Endothelial cell of umbilical vein (primary cell): ENCODE results near the gene PRKCQ. TPM values are rescaled to one million over a fixed set of nuclear protein-coding genes. Genes with fewer than 3 reads are reported as not detected.

Source experiments
- BruUV-seq: library from RNA; stranded (reverse); fragments of 400-500 nt; replicated peaks from 2 replicates; lab custom pipeline; 2021; lab: Mats Ljungman, UMichigan
- CTCF ChIA-PET: fragments of 300-600, 350-600 bp; sonication (Branson Sonifier 250); formaldehyde crosslinking; loops from one replicate; lab custom pipeline; 2021; ENCODE audit warnings: antibody characterized with exemption, inconsistent platforms; lab: Charles Lee
- POLR2A ChIA-PET: fragments of 300-600, 350-600 bp; sonication (Branson Sonifier 250); formaldehyde crosslinking; loops from one replicate; lab custom pipeline; 2021; ENCODE audit warnings: antibody characterized with exemption, inconsistent platforms; lab: Charles Lee
- DNase-seq: peaks from one replicate; pipeline ENCODE4 v3.0.0-alpha.2; 2011; ENCODE audit warnings: low read depth, low spot score
- FAIRE-seq: peaks from 2 replicates; lab custom pipeline; 2011; peaks lifted over from hg19 to GRCh38; lab: Jason Lieb, UNC
- H2AFZ ChIP-seq: 2 replicates; pipeline ENCODE4 v1.6.0; 2012; ENCODE audit warnings: low read depth, low read length, control low read depth, inconsistent platforms
- H3K27ac ChIP-seq: 2 replicates; pipeline ENCODE4 v1.5.1; 2011; ENCODE audit warnings: low read depth, mild to moderate bottlenecking, control low read depth, low read length, moderate library complexity; ENCODE audit not compliant: insufficient read depth
- H3K27me3 ChIP-seq, 2 experiments: 2 replicates each; pipeline versions ENCODE4 v1.6.0 to v1.6.1; 2011; ENCODE audit warnings: low read length in 2 of 2, mixed read lengths in 1 of 2; ENCODE audit not compliant: control insufficient read depth in 2 of 2, insufficient read depth in 2 of 2
- H3K36me3 ChIP-seq, 2 experiments: 2 replicates in 1 of 2; 3 replicates in 1 of 2; pipeline ENCODE4 v1.5.1; 2011; ENCODE audit warnings: low read length in 2 of 2, mild to moderate bottlenecking in 1 of 2, moderate library complexity in 1 of 2; ENCODE audit not compliant: control insufficient read depth in 2 of 2, insufficient read depth in 2 of 2; ENCODE audit errors: extremely low read depth in 1 of 2
- H3K4me1 ChIP-seq: 3 replicates; pipeline ENCODE4 v1.5.1; 2011; ENCODE audit warnings: mild to moderate bottlenecking, low read length; ENCODE audit not compliant: control insufficient read depth, insufficient read depth; ENCODE audit errors: extremely low read depth
- H3K4me2 ChIP-seq: 2 replicates; pipeline ENCODE4 v1.6.1; 2011; ENCODE audit warnings: low read length, control low read depth, mixed read lengths; ENCODE audit not compliant: insufficient read depth
- H3K4me3 ChIP-seq, 3 experiments: fragments of 200-600 bp in 1 of 3; sonication (generic), shearing (Covaris generic) in 1 of 3; replicated peaks in 1 of 3; 2 replicates each; pipeline ENCODE4 v1.5.1; 2011 to 2016; ENCODE audit warnings: control low read depth in 3 of 3, low read length in 3 of 3, mild to moderate bottlenecking in 2 of 3, inconsistent platforms in 1 of 3, low read depth in 1 of 3, moderate library complexity in 1 of 3; ENCODE audit not compliant: insufficient read depth in 1 of 3
- H3K79me2 ChIP-seq: 2 replicates; pipeline ENCODE4 v1.6.0; 2012; ENCODE audit warnings: low read length, inconsistent platforms; ENCODE audit not compliant: control insufficient read depth, insufficient read depth
- H3K9ac ChIP-seq: replicated peaks from 2 replicates; pipeline ENCODE3; 2011; ENCODE audit warnings: low read length, control low read depth; ENCODE audit not compliant: insufficient read depth; ENCODE audit errors: extremely low read depth
- H3K9me1 ChIP-seq: replicated peaks from 3 replicates; pipeline ENCODE4 v1.6.0; 2011; ENCODE audit warnings: mild to moderate bottlenecking, low read length; ENCODE audit not compliant: control insufficient read depth, insufficient read depth; ENCODE audit errors: extremely low read depth
- H3K9me3 ChIP-seq: replicated peaks from 2 replicates; pipeline ENCODE4 v1.5.1; 2012; ENCODE audit warnings: low read length, inconsistent platforms; ENCODE audit not compliant: control insufficient read depth, insufficient read depth
- H4K20me1 ChIP-seq: replicated peaks from 2 replicates; pipeline ENCODE3; 2011; ENCODE audit warnings: mild to moderate bottlenecking, low read length; ENCODE audit not compliant: control insufficient read depth, insufficient read depth; ENCODE audit errors: extremely low read depth
- EZH2 ChIP-seq: IDR thresholded peaks from 2 replicates; pipeline ENCODE4 v1.6.1; 2012; ENCODE audit warnings: borderline replicate concordance, low read depth, mild to moderate bottlenecking, moderate library complexity, low read length, inconsistent platforms; ENCODE audit not compliant: severe bottlenecking
- FOS ChIP-seq: IDR thresholded peaks from 2 replicates; pipeline ENCODE4 v1.6.1; 2011; ENCODE audit warnings: mild to moderate bottlenecking, low read length, moderate library complexity, borderline replicate concordance; ENCODE audit not compliant: insufficient read depth
- GATA2 ChIP-seq: IDR thresholded peaks from 2 replicates; pipeline ENCODE4 v1.7.0; 2011; ENCODE audit warnings: low read depth, mild to moderate bottlenecking, moderate library complexity, mixed read lengths, low read length; ENCODE audit not compliant: insufficient read length, insufficient read depth
- JUN ChIP-seq: IDR thresholded peaks from 2 replicates; pipeline ENCODE4 v1.6.1; 2011; ENCODE audit warnings: borderline replicate concordance, low read depth; ENCODE audit not compliant: insufficient read length, insufficient read depth
- MYC ChIP-seq: IDR thresholded peaks from one replicate; pipeline ENCODE4 v1.6.1; 2011; ENCODE audit warnings: mild to moderate bottlenecking, low read depth, low read length
- POLR2A ChIP-seq: IDR thresholded peaks from 2 replicates; pipeline ENCODE4 v1.6.1; 2012; ENCODE audit warnings: low read depth, mild to moderate bottlenecking, control low read depth, low read length
- POLR2AphosphoS5 ChIP-seq: IDR thresholded peaks from 2 replicates; pipeline ENCODE4 v1.6.1; 2012; ENCODE audit warnings: low read depth, mild to moderate bottlenecking, control low read depth, low read length, moderate library complexity; ENCODE audit not compliant: insufficient read depth
- dilution Hi-C: fragments of 300-500 bp; cut with MboI; formaldehyde crosslinking; loops from one replicate; pipeline ENCODE4 v1.15.0; 2019; ENCODE audit warnings: low sequenced_read_pairs; ENCODE audit not compliant: extremely low pct_ligation_motif_present
- intact Hi-C: fragments of 100-400 bp; cut with micrococcal nuclease; formaldehyde crosslinking; loops from one replicate; pipeline ENCODE4 v1.10.0; 2022
- polyA plus RNA-seq, 4 experiments: library from polyadenylated mRNA; depleted of rRNA in 3 of 4; stranded (reverse) in 3 of 4; unstranded in 1 of 4; fragments of >200 nt; gene quantifications; 2 replicates each; pipeline versions ENCODE4 v1.2.1 to v1.2.3, GENCODE V29; 2011 to 2012; ENCODE audit warnings: missing spikeins in 1 of 4
- total RNA-seq: library from RNA; stranded (reverse); gene quantifications from 2 replicates; pipeline ENCODE4 v1.2.3, GENCODE V29; 2021
- TF ChIP-seq, protein P1 (sequence below), 2 donors: IDR thresholded peaks; 1 replicate in 1 of 2; 2 replicates in 1 of 2; pipeline ENCODE4 v1.5.1; 2011; ENCODE audit warnings: low read length in 2 of 2, mild to moderate bottlenecking in 2 of 2, moderate library complexity in 2 of 2, control low read depth in 1 of 2, inconsistent platforms in 1 of 2, low read depth in 1 of 2; ENCODE audit not compliant: insufficient read depth in 1 of 2; ENCODE audit errors: extremely low read depth in 1 of 2
- TF ChIP-seq, protein P2 (sequence below): IDR thresholded peaks from 2 replicates; pipeline ENCODE4 v1.6.1; 2011; ENCODE audit not compliant: insufficient read depth, insufficient read length

The PRKCQ gene
- total and polyA plus RNA-seq, 2 donors (not counting 3 experiments of a cell fraction or from before 2014, with no cell fraction given) = 0.32 to 0.55 TPM

DNA sequence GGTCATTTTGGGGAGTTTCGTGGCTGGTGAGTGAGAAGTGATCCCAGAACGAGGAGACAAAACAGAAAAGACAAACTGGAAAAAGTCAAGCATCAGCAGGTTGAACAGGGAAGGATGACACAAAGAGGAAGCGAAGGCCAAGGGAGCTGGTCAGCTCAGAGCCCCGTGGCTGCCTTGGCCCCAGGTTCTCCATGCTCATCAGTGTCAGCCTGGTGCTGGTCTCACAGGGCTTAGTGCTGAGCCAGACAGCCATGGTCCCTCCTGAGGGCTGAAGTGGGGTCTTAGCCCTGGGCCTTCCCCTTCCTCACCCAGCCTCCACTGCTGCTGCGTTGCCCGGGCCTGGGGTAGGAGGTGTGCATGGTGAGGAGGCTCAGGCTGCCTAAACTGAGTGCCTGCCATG lies 193.7 kb downstream of the PRKCQ start:
- peaks cover 8% of the 10 kb centered on the region for H3K4me1 ChIP-seq
- DNase-seq = no peak
- H3K4me2 ChIP-seq = no peak overlapping the region
- no peaks in the 10 kb centered on the region for H3K9me1 ChIP-seq
- no peaks in the 10 kb centered on the region for H3K27me3 ChIP-seq
- H3K79me2 ChIP-seq = no peaks in the 10 kb centered on the region
- CTCF ChIA-PET = no interaction called here
- no peak overlapping the region for H3K9ac ChIP-seq
- POLR2A ChIA-PET = no interaction called here
- BruUV-seq = no TSS peak
- TF ChIP-seq GATA2 (no peak), FOS (no peak), EZH2 (no peak), JUN (no peak), POLR2A (no peak), POLR2AphosphoS5 (no peak), MYC (no peak)
- TF ChIP-seq, protein P1, sequence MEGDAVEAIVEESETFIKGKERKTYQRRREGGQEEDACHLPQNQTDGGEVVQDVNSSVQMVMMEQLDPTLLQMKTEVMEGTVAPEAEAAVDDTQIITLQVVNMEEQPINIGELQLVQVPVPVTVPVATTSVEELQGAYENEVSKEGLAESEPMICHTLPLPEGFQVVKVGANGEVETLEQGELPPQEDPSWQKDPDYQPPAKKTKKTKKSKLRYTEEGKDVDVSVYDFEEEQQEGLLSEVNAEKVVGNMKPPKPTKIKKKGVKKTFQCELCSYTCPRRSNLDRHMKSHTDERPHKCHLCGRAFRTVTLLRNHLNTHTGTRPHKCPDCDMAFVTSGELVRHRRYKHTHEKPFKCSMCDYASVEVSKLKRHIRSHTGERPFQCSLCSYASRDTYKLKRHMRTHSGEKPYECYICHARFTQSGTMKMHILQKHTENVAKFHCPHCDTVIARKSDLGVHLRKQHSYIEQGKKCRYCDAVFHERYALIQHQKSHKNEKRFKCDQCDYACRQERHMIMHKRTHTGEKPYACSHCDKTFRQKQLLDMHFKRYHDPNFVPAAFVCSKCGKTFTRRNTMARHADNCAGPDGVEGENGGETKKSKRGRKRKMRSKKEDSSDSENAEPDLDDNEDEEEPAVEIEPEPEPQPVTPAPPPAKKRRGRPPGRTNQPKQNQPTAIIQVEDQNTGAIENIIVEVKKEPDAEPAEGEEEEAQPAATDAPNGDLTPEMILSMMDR (IDR thresholded peaks at IDR 0.05; ENCODE audit: extremely low read depth in 1 of 2, insufficient read depth in 1 of 2, low read depth in 1 of 2, low read length in 2 of 2) = no peak
- TF ChIP-seq, protein P2, sequence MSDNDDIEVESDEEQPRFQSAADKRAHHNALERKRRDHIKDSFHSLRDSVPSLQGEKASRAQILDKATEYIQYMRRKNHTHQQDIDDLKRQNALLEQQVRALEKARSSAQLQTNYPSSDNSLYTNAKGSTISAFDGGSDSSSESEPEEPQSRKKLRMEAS = no peak
- H4K20me1 ChIP-seq = no peaks in the 10 kb centered on the region
- H3K36me3 ChIP-seq = no peaks in the 10 kb centered on the region
- intact Hi-C loops = no loop called here
- H2AFZ ChIP-seq = no peak overlapping the region
- H3K27ac ChIP-seq = no peak overlapping the region
- no peaks in the 10 kb centered on the region for H3K9me3 ChIP-seq
- no peak for FAIRE-seq
- no peak overlapping the region for H3K4me3 ChIP-seq
- dilution Hi-C loops = no loop called here
